HG03103 (cell line): ENCODE measurements around the gene KCNK6.
"Not testable (repeated sequence)": the region's sequence is repeated elsewhere in the genome, so short reads cannot be mapped to it uniquely, and the experiment has no call there.

Experiments
- ATAC-seq: cut with Tn5 transposase; IDR thresholded peaks from one replicate; pipeline ENCODE4 v1.9.1; 2021; ENCODE audit warnings: low read depth; ENCODE audit not compliant: unreplicated experiment

KCNK6 gene

GRCh38 chr19:38321646-38322196 is 2.1 kb downstream of the KCNK6 start:
- no peak for ATAC-seq

GRCh38 chr19:38323291-38323690 is 3.6 kb downstream of the KCNK6 start:
- ATAC-seq: no peak

- ATAC-seq: no peak
Observed at GRCh38 chr19:38324431-38324830, 4.8 kb downstream of the KCNK6 start.

- no peak for ATAC-seq
Observed at GRCh38 chr19:38326591-38326990, 6.9 kb downstream of the KCNK6 start.

- ATAC-seq: no peak
Observed at GRCh38 chr19:38329651-38330050, 10.0 kb downstream of the KCNK6 start.

GRCh38 chr19:38331728-38332127 is 12.1 kb downstream of the KCNK6 start:
- ATAC-seq: no peak

GRCh38 chr19:38333245-38333644 is 13.6 kb downstream of the KCNK6 start:
- no peak for ATAC-seq

- ATAC-seq: peak; percentile 48
Observed at GRCh38 chr19:38335949-38336637, 16.4 kb downstream of the KCNK6 start.

GRCh38 chr19:38336638-38337359 is 17.2 kb downstream of the KCNK6 start:
- peak; percentile 46 for ATAC-seq

GRCh38 chr19:38337360-38337653 is 17.7 kb downstream of the KCNK6 start:
- ATAC-seq: no peak

GRCh38 chr19:38339011-38339410 is 19.4 kb downstream of the KCNK6 start:
- not testable (repeated sequence) for ATAC-seq

- no peak for ATAC-seq
Observed at GRCh38 chr19:38340927-38341326, 21.3 kb downstream of the KCNK6 start.

- no peak for ATAC-seq
Observed at GRCh38 chr19:38346837-38347236, 27.2 kb downstream of the KCNK6 start.

- ATAC-seq: no peak
Observed at GRCh38 chr19:38350883-38351282, 31.2 kb downstream of the KCNK6 start.

GRCh38 chr19:38351865-38352395 is 32.3 kb downstream of the KCNK6 start:
- no peak for ATAC-seq

GRCh38 chr19:38352611-38353010 is 33.0 kb downstream of the KCNK6 start:
- ATAC-seq: no peak

GRCh38 chr19:38355728-38356725 is 36.4 kb downstream of the KCNK6 start:
- no peak for ATAC-seq

- no peak for ATAC-seq
Observed at GRCh38 chr19:38358071-38358470, 38.4 kb downstream of the KCNK6 start.

- no peak for ATAC-seq
Observed at GRCh38 chr19:38359242-38360021, 39.8 kb downstream of the KCNK6 start.

GRCh38 chr19:38360351-38360750 is 40.7 kb downstream of the KCNK6 start:
- ATAC-seq: no peak
